GM23338 (cell line): Measurements from ENCODE around the gene CDH4. TPM values are rescaled to one million over a fixed set of nuclear protein-coding genes. Genes with fewer than 3 reads are reported as not detected.

Source experiments
- ATAC-seq: fragments of 200-7000 bp; cut with Tn5 transposase; 3 replicates; pipeline ENCODE4 v1.9.1; 2020
- DNase-seq: peaks from one replicate; pipeline ENCODE4 v3.0.0-alpha.2; 2015; ENCODE audit warnings: low spot score
- H2AFZ ChIP-seq: fragments of 200-600 bp; sonication (generic); 2 replicates; pipeline ENCODE4 v1.8.0; 2016; ENCODE audit warnings: antibody characterized with exemption, mild to moderate bottlenecking, moderate library complexity
- H3F3A ChIP-seq: fragments of 200-600 bp; sonication (generic); replicated peaks from 2 replicates; pipeline ENCODE4 v1.8.0; 2017; ENCODE audit warnings: antibody characterized with exemption, mixed run types, low read depth
- H3K27ac ChIP-seq: fragments of 200-600 bp; sonication (generic); 2 replicates; pipeline ENCODE4 v1.6.1; 2016; ENCODE audit warnings: low read depth
- H3K27me3 ChIP-seq: fragments of 200-600 bp; sonication (generic); 2 replicates; pipeline ENCODE4 v1.8.0; 2016; ENCODE audit warnings: mild to moderate bottlenecking, mixed run types, moderate library complexity; ENCODE audit not compliant: insufficient read depth
- H3K36me3 ChIP-seq: fragments of 200-600 bp; sonication (generic); 2 replicates; pipeline ENCODE4 v1.8.0; 2016; ENCODE audit warnings: mild to moderate bottlenecking; ENCODE audit not compliant: insufficient read depth
- H3K4me1 ChIP-seq: fragments of 200-600 bp; sonication (generic); 2 replicates; pipeline ENCODE4 v1.8.0; 2016; ENCODE audit warnings: mild to moderate bottlenecking, moderate library complexity; ENCODE audit not compliant: insufficient read depth
- H3K4me2 ChIP-seq: fragments of 200-600 bp; sonication (generic); 2 replicates; pipeline ENCODE4 v1.7.1; 2017; ENCODE audit warnings: mixed run types
- H3K4me3 ChIP-seq: fragments of 200-600 bp; sonication (generic); 2 replicates; pipeline ENCODE4 v1.6.1; 2016; ENCODE audit warnings: mixed run types
- H3K79me2 ChIP-seq: fragments of 200-600 bp; sonication (generic); replicated peaks from 2 replicates; pipeline ENCODE4 v1.8.0; 2017; ENCODE audit warnings: mild to moderate bottlenecking; ENCODE audit not compliant: insufficient read depth
- H3K9me2 ChIP-seq: fragments of 200-600 bp; sonication (generic); 2 replicates; pipeline ENCODE4 v1.8.0; 2017; ENCODE audit not compliant: insufficient read depth
- H4K20me1 ChIP-seq: fragments of 200-600 bp; sonication (generic); replicated peaks from 2 replicates; pipeline ENCODE4 v1.8.0; 2017; ENCODE audit warnings: mild to moderate bottlenecking; ENCODE audit not compliant: insufficient read depth
- H3K27ac Mint-ChIP-seq: 2 replicates; pipeline ENCODE4 v1.8.0; 2020; ENCODE audit warnings: inconsistent platforms, mild to moderate bottlenecking, moderate library complexity, mixed read lengths
- H3K27me3 Mint-ChIP-seq: 3 replicates; pipeline ENCODE4 v1.8.0; 2022; ENCODE audit warnings: low read depth, mild to moderate bottlenecking, moderate library complexity, mixed read lengths, inconsistent platforms; ENCODE audit not compliant: insufficient read depth, poor library complexity
- H3K36me3 Mint-ChIP-seq: 3 replicates; pipeline ENCODE4 v1.8.0; 2021; ENCODE audit warnings: low read depth, mild to moderate bottlenecking, inconsistent platforms, moderate library complexity, mixed read lengths
- H3K4me1 Mint-ChIP-seq: 3 replicates; pipeline ENCODE4 v1.8.0; 2020; ENCODE audit warnings: mild to moderate bottlenecking, inconsistent platforms, mixed read lengths
- H3K4me3 Mint-ChIP-seq: 3 replicates; pipeline ENCODE4 v1.8.0; 2021; ENCODE audit warnings: moderate library complexity, mild to moderate bottlenecking, inconsistent platforms, mixed read lengths
- H3K9me3 Mint-ChIP-seq: 3 replicates; pipeline ENCODE4 v1.8.0; 2020; ENCODE audit warnings: moderate library complexity, mild to moderate bottlenecking, inconsistent platforms, mixed read lengths
- CREB1 ChIP-seq: fragments of 250-450 bp; sonication (Bioruptor Pico); IDR thresholded peaks from 2 replicates; pipeline ENCODE4 v1.5.0; 2020; ENCODE audit warnings: low read depth, mild to moderate bottlenecking, moderate library complexity
- CTCF ChIP-seq, 2 experiments: fragments of 200-600 bp in 1 of 2; sonication (generic) in 1 of 2; conservative IDR thresholded peaks; 2 replicates each; pipeline versions ENCODE4 v1.5.1 to v1.6.1; 2016 to 2017; ENCODE audit warnings: antibody characterized with exemption in 2 of 2, low read depth in 2 of 2, mild to moderate bottlenecking in 2 of 2, moderate library complexity in 1 of 2
- ETS1 ChIP-seq: IDR thresholded peaks from 2 replicates; pipeline ENCODE4 v1.6.1; 2016; ENCODE audit warnings: antibody characterized with exemption
- EZH2 ChIP-seq: fragments of 200-600 bp; sonication (generic); IDR thresholded peaks from one replicate; pipeline ENCODE4 v1.8.0; 2017; ENCODE audit warnings: antibody characterized with exemption, mild to moderate bottlenecking, low read depth; ENCODE audit not compliant: unreplicated experiment
- EZH2phosphoT487 ChIP-seq: fragments of 200-600 bp; sonication (generic); IDR thresholded peaks from one replicate; pipeline ENCODE4 v1.8.1; 2018; ENCODE audit warnings: antibody characterized with exemption; ENCODE audit not compliant: unreplicated experiment
- JUNB ChIP-seq: IDR thresholded peaks from one replicate; pipeline ENCODE4 v1.6.1; 2016; ENCODE audit warnings: antibody characterized with exemption; ENCODE audit not compliant: unreplicated experiment
- POLR2AphosphoS5 ChIP-seq: IDR thresholded peaks from 2 replicates; pipeline ENCODE4 v1.6.1; 2016; ENCODE audit warnings: antibody characterized with exemption, low read depth
- REST ChIP-seq: IDR thresholded peaks from one replicate; pipeline ENCODE4 v1.6.1; 2018; ENCODE audit warnings: antibody characterized with exemption; ENCODE audit not compliant: unreplicated experiment
- STAT1 ChIP-seq: IDR thresholded peaks from one replicate; pipeline ENCODE4 v1.6.1; 2016; ENCODE audit warnings: antibody characterized with exemption; ENCODE audit not compliant: unreplicated experiment
- ZNF114 ChIP-seq: fragments of 250-450 bp; sonication (Bioruptor Pico); IDR thresholded peaks from 2 replicates; pipeline ENCODE4 v1.5.0; 2020; ENCODE audit warnings: mild to moderate bottlenecking, moderate library complexity
- ZNF331 ChIP-seq: fragments of 250-450 bp; sonication (Bioruptor Pico); IDR thresholded peaks from 2 replicates; pipeline ENCODE4 v1.5.0; 2020; ENCODE audit warnings: low read depth, mild to moderate bottlenecking, moderate library complexity
- ZNF462 ChIP-seq: fragments of 250-450 bp; sonication (Bioruptor Pico); IDR thresholded peaks from 2 replicates; pipeline ENCODE4 v1.5.0; 2020; ENCODE audit warnings: mild to moderate bottlenecking, moderate library complexity
- polyA plus RNA-seq: library from polyadenylated mRNA; unstranded; fragments of >200 nt; fragmentation: Nextera tagmentation; extraction: Ambion mirVana; gene quantifications from 2 replicates; pipeline ENCODE4 v1.2.1, GENCODE V29; 2016
- total RNA-seq: library from RNA; depleted of rRNA; stranded (reverse); fragments of >200 nt; shearing (Covaris generic); gene quantifications from 2 replicates; pipeline ENCODE4 v1.2.3, GENCODE V29; 2014

CDH4 gene
- total and polyA plus RNA-seq, 2 experiments from 2014 or later, result 1.2 to 4.2 TPM

- TF ChIP-seq ZNF462 (no peak), EZH2phosphoT487 (no peak), EZH2 (no peak), JUNB (no peak), CTCF (conservative IDR thresholded peaks at IDR 0.05; ENCODE audit: low read depth in 2 of 2) (no peak)
These were observed 286.8 kb downstream of the CDH4 start (continued) for GRCh38 chr20:61538943-61539265.

GRCh38 chr20:61539706-61540360 is 287.8 kb downstream of the CDH4 start:
- Histone ChIP-seq H2AFZ (no peak overlapping the region), H4K20me1 (no peaks in the 10 kb centered on the region), H3K4me1 (no peaks in the 10 kb centered on the region), H3K27me3 (no peaks in the 10 kb centered on the region), H3K79me2 (no peaks in the 10 kb centered on the region), H3K36me3 (no peaks in the 10 kb centered on the region), H3K27ac (no peak overlapping the region), H3K4me2 (no peak overlapping the region), H3K4me3 (no peak overlapping the region), H3K9me2 (no peaks in the 10 kb centered on the region), H3F3A (no peaks in the 10 kb centered on the region)
- DNase-seq (no peak), ATAC-seq (no peak)
- Mint-ChIP-seq H3K27ac (no peak overlapping the region), H3K27me3 (peaks cover 31% of the 10 kb centered on the region), H3K4me3 (no peak overlapping the region), H3K36me3 (no peaks in the 10 kb centered on the region), H3K4me1 (no peaks in the 10 kb centered on the region), H3K9me3 (no peaks in the 10 kb centered on the region)
- TF ChIP-seq EZH2 (no peak), ZNF331 (CRISPR knock-in tag) (no peak), REST (no peak), ZNF114 (CRISPR knock-in tag) (no peak), ETS1 (no peak), POLR2AphosphoS5 (no peak), JUNB (no peak), CREB1 (CRISPR knock-in tag) (no peak), STAT1 (no peak)
